PC-3 (cell line): ENCODE data around the gene TCP11. TPM values are rescaled to one million over a fixed set of nuclear protein-coding genes. Genes with fewer than 3 reads are reported as not detected.
A peak's percentile ranks its signal among the peaks of the same experiment; 100 is the strongest.

Experiments
- ATAC-seq: fragments of 200-7000 bp; cut with Tn5 transposase; 2 replicates; pipeline ENCODE4 v1.9.1; 2020; ENCODE audit warnings: mild to moderate bottlenecking, moderate library complexity
- BruUV-seq: library from RNA; stranded (reverse); fragments of 400-500 nt; replicated peaks from 2 replicates; lab custom pipeline; 2021; lab: Mats Ljungman, UMichigan
- CTCF ChIA-PET: fragments of 300-600 bp; sonication (Branson Sonifier 250); formaldehyde crosslinking; loops from one replicate; lab custom pipeline; 2022; ENCODE audit warnings: antibody characterized with exemption; lab: Charles Lee
- POLR2A ChIA-PET: fragments of 300-600 bp; sonication (Branson Sonifier 250); formaldehyde crosslinking; loops from one replicate; lab custom pipeline; 2022; ENCODE audit warnings: antibody characterized with exemption; ENCODE audit not compliant: unreplicated experiment; lab: Charles Lee
- DNase-seq: peaks from one replicate; pipeline ENCODE4 v3.0.0-alpha.2; 2015
- H2AFZ ChIP-seq: fragments of 300-600 bp; sonication (generic); 2 replicates; pipeline ENCODE4 v1.6.0; 2016; ENCODE audit warnings: antibody characterized with exemption, low read length
- H3F3A ChIP-seq: fragments of 300-600 bp; sonication (generic); one replicate; pipeline ENCODE4 v1.6.0; 2017; ENCODE audit warnings: antibody characterized with exemption, low read length, control low read depth, mild to moderate bottlenecking; ENCODE audit not compliant: unreplicated experiment
- H3K27ac ChIP-seq: fragments of 300-600 bp; sonication (generic); 2 replicates; pipeline ENCODE4 v1.5.1; 2016; ENCODE audit warnings: mild to moderate bottlenecking, low read length
- H3K27me3 ChIP-seq: fragments of 300-600 bp; sonication (generic); 2 replicates; pipeline ENCODE4 v1.6.1; 2016; ENCODE audit warnings: low read length, mixed read lengths
- H3K36me3 ChIP-seq: fragments of 300-600 bp; sonication (generic); 2 replicates; pipeline ENCODE4 v1.6.1; 2016; ENCODE audit warnings: low read depth, mixed run types, low read length, mixed read lengths
- H3K4me1 ChIP-seq: fragments of 300-600 bp; sonication (generic); 2 replicates; pipeline ENCODE4 v1.5.1; 2016; ENCODE audit warnings: low read length; ENCODE audit not compliant: insufficient read depth
- H3K4me2 ChIP-seq: fragments of 300-600 bp; sonication (generic); 2 replicates; pipeline ENCODE4 v1.6.0; 2016; ENCODE audit warnings: low read length
- H3K4me3 ChIP-seq: fragments of 300-600 bp; sonication (generic); 2 replicates; pipeline ENCODE4 v1.5.1; 2016; ENCODE audit warnings: mild to moderate bottlenecking, low read length, mixed read lengths
- H3K79me2 ChIP-seq: fragments of 300-600 bp; sonication (generic); 2 replicates; pipeline ENCODE4 v1.6.1; 2017; ENCODE audit warnings: low read length, mixed read lengths
- H3K9ac ChIP-seq: fragments of 300-600 bp; sonication (generic); 2 replicates; pipeline ENCODE4 v1.6.0; 2016; ENCODE audit warnings: mild to moderate bottlenecking, low read length
- H3K9me2 ChIP-seq: fragments of 300-600 bp; sonication (generic); replicated peaks from 2 replicates; pipeline ENCODE4 v1.6.1; 2016; ENCODE audit warnings: mixed run types, low read length, mixed read lengths
- H3K9me3 ChIP-seq: fragments of 300-600 bp; sonication (generic); 2 replicates; pipeline ENCODE4 v1.6.1; 2016; ENCODE audit warnings: low read length, mixed read lengths
- H4K20me1 ChIP-seq: fragments of 300-600 bp; sonication (generic); 2 replicates; pipeline ENCODE4 v1.6.1; 2016; ENCODE audit warnings: low read length, mixed read lengths
- CTCF ChIP-seq: fragments of 300-600 bp; sonication (generic); conservative IDR thresholded peaks from 2 replicates; pipeline ENCODE4 v1.5.1; 2017; ENCODE audit warnings: antibody characterized with exemption, low read depth, mild to moderate bottlenecking, low read length
- EZH2 ChIP-seq: fragments of 300-600 bp; sonication (generic); IDR thresholded peaks from one replicate; pipeline ENCODE4 v1.6.1; 2017; ENCODE audit warnings: antibody characterized with exemption, mild to moderate bottlenecking, low read length; ENCODE audit not compliant: unreplicated experiment
- EZH2phosphoT487 ChIP-seq: fragments of 300-600 bp; sonication (generic); IDR thresholded peaks from 2 replicates; pipeline ENCODE4 v1.6.1; 2018; ENCODE audit warnings: mild to moderate bottlenecking, antibody characterized with exemption, low read length, borderline replicate concordance
- intact Hi-C: fragments of 100-400 bp; cut with micrococcal nuclease; formaldehyde crosslinking; loops from 2 replicates; pipeline ENCODE4 v1.9.0; 2023
- total RNA-seq: library from RNA; depleted of rRNA; stranded (reverse); fragments of >200 nt; gene quantifications from 2 replicates; pipeline ENCODE4 v1.2.3, GENCODE V29; 2014

TCP11 gene
- total RNA-seq, 1 experiment from 2014 or later = 1.3 TPM

GRCh38 chr6:35146453-35146852 is 5.3 kb upstream of the TCP11 start:
- Histone ChIP-seq H3K4me1 (peaks cover 49% of the 10 kb centered on the region), H3K4me2 (no peak overlapping the region), H3K9ac (no peak overlapping the region), H3K27me3 (no peaks in the 10 kb centered on the region), H3K9me3 (no peaks in the 10 kb centered on the region), H3K9me2 (no peaks in the 10 kb centered on the region), H3K79me2 (no peaks in the 10 kb centered on the region), H3K27ac (no peak overlapping the region), H3F3A (no peaks in the 10 kb centered on the region), H2AFZ (peak overlapping the region; percentile 51), H4K20me1 (no peaks in the 10 kb centered on the region), H3K4me3 (no peak overlapping the region), H3K36me3 (no peaks in the 10 kb centered on the region)
- intact Hi-C loops = loop anchor here (1.0 kb wide), 2 partner anchors 59 to 95 kb away; no protein-coding TSS in a partner anchor
- BruUV-seq = no TSS peak
- ATAC-seq (peak; percentile 75), DNase-seq (peak; percentile 81)
- TF ChIP-seq EZH2 (no peak), CTCF (peak; percentile 93)
- ChIA-PET CTCF (interaction anchor here (0.6 to 2.2 kb wide), 3 partner anchors 39 to 94 kb away, joined by 3 to 16 read pairs (median 12); no protein-coding TSS in a partner anchor), POLR2A (no interaction called here)

GRCh38 chr6:35145757-35146156 is 4.6 kb upstream of the TCP11 start:
- H3K27ac ChIP-seq = no peak overlapping the region
- H3K4me1 ChIP-seq = peaks cover 49% of the 10 kb centered on the region
- no peak for DNase-seq
- H4K20me1 ChIP-seq = no peaks in the 10 kb centered on the region
- H3F3A ChIP-seq = no peaks in the 10 kb centered on the region
- no peaks in the 10 kb centered on the region for H3K9me2 ChIP-seq
- ChIA-PET POLR2A (no interaction called here), CTCF (interaction anchor here (0.5 to 2.2 kb wide), 2 partner anchors 39 to 59 kb away, joined by 3 to 12 read pairs; no protein-coding TSS in a partner anchor)
- TF ChIP-seq CTCF (no peak), EZH2 (no peak), EZH2phosphoT487 (no peak)
- intact Hi-C loops = loop anchor here (1.0 kb wide), 2 partner anchors 60 to 96 kb away; no protein-coding TSS in a partner anchor
- no peaks in the 10 kb centered on the region for H3K9me3 ChIP-seq
- no peak overlapping the region for H2AFZ ChIP-seq
- no peaks in the 10 kb centered on the region for H3K79me2 ChIP-seq
- no peak overlapping the region for H3K9ac ChIP-seq
- no peaks in the 10 kb centered on the region for H3K27me3 ChIP-seq
- H3K36me3 ChIP-seq = no peaks in the 10 kb centered on the region
- no peak overlapping the region for H3K4me3 ChIP-seq
- no peak for ATAC-seq
- H3K4me2 ChIP-seq = no peak overlapping the region
- BruUV-seq = no TSS peak
